ENCODE measurements around the gene BDKRB2. TPM values are rescaled to one million over a fixed set of nuclear protein-coding genes. Genes with fewer than 3 reads are reported as not detected.

Gene BDKRB2
- total RNA-seq, 1 experiment from 2014 or later: 0.21 TPM

DNA sequence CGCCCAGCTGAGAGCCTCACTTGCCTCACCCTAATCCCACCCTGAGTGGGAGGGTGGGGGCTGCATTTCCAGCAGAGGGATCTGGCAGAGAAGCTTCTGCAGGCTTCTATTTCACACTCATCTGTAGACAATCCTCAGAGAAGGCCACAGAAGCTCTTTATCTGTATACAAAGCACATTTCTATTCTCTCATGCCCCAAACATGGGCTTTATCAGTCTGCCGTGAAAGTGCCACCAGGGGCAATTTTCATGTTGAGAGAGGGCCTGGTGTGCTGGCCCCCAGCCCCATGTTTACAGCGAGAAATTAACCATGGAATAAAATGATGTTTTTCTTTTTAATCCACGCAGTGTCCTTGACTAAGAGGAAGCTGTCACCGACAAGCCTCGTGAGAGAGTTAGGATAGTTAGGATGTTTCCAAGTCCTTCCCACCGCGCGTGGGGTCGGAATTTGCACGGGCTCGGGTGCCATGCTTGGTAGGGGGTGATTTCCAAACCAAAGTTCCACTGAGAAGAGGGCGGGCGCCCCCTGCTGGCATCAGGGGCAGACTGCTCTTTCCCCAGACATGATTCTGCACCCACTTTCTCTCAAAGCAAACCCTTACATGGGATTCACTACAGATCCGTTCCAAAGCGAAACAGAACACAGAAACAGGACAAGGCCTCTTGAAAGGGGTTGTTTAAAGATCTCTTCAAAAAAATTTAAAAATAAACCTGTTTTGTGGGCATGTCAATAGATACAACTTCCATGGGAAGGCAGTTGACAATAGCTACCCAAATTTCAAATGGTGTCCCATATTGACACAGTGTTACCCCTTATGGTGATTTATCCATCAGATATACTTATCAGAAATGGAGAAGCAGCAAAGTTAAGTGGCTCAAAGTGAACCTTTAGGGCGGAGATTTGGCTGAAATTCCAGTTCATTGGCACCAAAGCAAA, 70.8 kb downstream of the BDKRB2 start:
- no TSS peak for BruUV-seq (replicated peaks)
- H3K9me3 ChIP-seq (ENCODE audit: low read depth, low read length, poor library complexity, severe bottlenecking): no peaks in the 10 kb centered on the region
- no peaks in the 10 kb centered on the region for H3K4me1 ChIP-seq (ENCODE audit: insufficient read depth, low read length, poor library complexity, severe bottlenecking)
- H3K36me3 ChIP-seq (ENCODE audit: insufficient read depth, low read length, poor library complexity, severe bottlenecking): no peaks in the 10 kb centered on the region
- intact Hi-C loops (cut with micrococcal nuclease; ENCODE audit: unreplicated experiment): loop anchor here (1.0 to 10.0 kb wide), 4 partner anchors 147 to 711 kb away; no protein-coding TSS in a partner anchor
- no peak for TF ChIP-seq EZH2 (IDR thresholded peaks at IDR 0.05; ENCODE audit: borderline replicate concordance, low read depth, low read length, poor library complexity, severe bottlenecking)
- TF ChIP-seq, protein P1, sequence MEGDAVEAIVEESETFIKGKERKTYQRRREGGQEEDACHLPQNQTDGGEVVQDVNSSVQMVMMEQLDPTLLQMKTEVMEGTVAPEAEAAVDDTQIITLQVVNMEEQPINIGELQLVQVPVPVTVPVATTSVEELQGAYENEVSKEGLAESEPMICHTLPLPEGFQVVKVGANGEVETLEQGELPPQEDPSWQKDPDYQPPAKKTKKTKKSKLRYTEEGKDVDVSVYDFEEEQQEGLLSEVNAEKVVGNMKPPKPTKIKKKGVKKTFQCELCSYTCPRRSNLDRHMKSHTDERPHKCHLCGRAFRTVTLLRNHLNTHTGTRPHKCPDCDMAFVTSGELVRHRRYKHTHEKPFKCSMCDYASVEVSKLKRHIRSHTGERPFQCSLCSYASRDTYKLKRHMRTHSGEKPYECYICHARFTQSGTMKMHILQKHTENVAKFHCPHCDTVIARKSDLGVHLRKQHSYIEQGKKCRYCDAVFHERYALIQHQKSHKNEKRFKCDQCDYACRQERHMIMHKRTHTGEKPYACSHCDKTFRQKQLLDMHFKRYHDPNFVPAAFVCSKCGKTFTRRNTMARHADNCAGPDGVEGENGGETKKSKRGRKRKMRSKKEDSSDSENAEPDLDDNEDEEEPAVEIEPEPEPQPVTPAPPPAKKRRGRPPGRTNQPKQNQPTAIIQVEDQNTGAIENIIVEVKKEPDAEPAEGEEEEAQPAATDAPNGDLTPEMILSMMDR (conservative IDR thresholded peaks at IDR 0.05; ENCODE audit: low read depth, low read length): peak; percentile 98
- DNase-seq (ENCODE audit: low spot score): peak; percentile 77
- H3K4me3 ChIP-seq (ENCODE audit: low read depth, low read length, poor library complexity, severe bottlenecking): no peak overlapping the region
- no peaks in the 10 kb centered on the region for H3K27me3 ChIP-seq (replicated peaks; ENCODE audit: insufficient read depth, low read depth, low read length, poor library complexity)
- CTCF ChIA-PET: interaction anchor here (0.5 to 2.5 kb wide), 6 partner anchors 20 to 277 kb away, joined by 3 to 16 read pairs (median 5); no protein-coding TSS in a partner anchor
- POLR2A ChIA-PET (ENCODE audit: low non-redundant PET): no interaction called here
- H3K27ac ChIP-seq (ENCODE audit: low read depth, low read length, poor library complexity, severe bottlenecking): no peak overlapping the region

DNA sequence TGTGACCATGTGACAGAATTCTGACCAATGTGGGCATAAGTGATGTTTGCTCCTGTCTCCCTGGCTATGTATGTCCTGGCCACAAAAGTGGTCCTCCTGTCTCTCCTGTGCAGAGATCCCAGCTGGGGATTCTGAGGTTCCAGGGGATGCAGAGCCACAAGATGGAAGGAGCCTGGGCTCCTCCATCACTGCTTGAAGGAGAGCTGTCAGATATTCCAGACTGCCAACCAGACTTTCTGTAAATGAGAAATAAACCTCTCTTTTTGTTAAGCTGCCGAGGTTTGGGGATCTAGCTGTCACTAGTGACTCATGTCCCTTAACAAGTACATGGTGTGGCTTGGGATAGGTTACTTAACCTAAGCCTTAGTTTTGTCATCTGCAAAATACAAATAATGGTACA, 73.3 kb downstream of the BDKRB2 start:
- no peaks in the 10 kb centered on the region for H3K4me1 ChIP-seq (ENCODE audit: insufficient read depth, low read length, poor library complexity, severe bottlenecking)
- no peak overlapping the region for H3K27ac ChIP-seq (ENCODE audit: low read depth, low read length, poor library complexity, severe bottlenecking)
- ChIA-PET CTCF (no interaction called here), POLR2A (ENCODE audit: low non-redundant PET) (no interaction called here)
- no peaks in the 10 kb centered on the region for H3K36me3 ChIP-seq (ENCODE audit: insufficient read depth, low read length, poor library complexity, severe bottlenecking)
- intact Hi-C loops (cut with micrococcal nuclease; ENCODE audit: unreplicated experiment): loop anchor here (5.0 to 10.0 kb wide), 2 partner anchors 144 to 713 kb away; no protein-coding TSS in a partner anchor
- no TSS peak for BruUV-seq (replicated peaks)
- H3K4me3 ChIP-seq (ENCODE audit: low read depth, low read length, poor library complexity, severe bottlenecking): no peak overlapping the region
- H3K27me3 ChIP-seq (replicated peaks; ENCODE audit: insufficient read depth, low read depth, low read length, poor library complexity): no peaks in the 10 kb centered on the region
- TF ChIP-seq, protein P1 (conservative IDR thresholded peaks at IDR 0.05; ENCODE audit: low read depth, low read length): no peak
- TF ChIP-seq EZH2 (IDR thresholded peaks at IDR 0.05; ENCODE audit: borderline replicate concordance, low read depth, low read length, poor library complexity, severe bottlenecking): no peak
- DNase-seq (ENCODE audit: low spot score): no peak
- no peaks in the 10 kb centered on the region for H3K9me3 ChIP-seq (ENCODE audit: low read depth, low read length, poor library complexity, severe bottlenecking)

DNA sequence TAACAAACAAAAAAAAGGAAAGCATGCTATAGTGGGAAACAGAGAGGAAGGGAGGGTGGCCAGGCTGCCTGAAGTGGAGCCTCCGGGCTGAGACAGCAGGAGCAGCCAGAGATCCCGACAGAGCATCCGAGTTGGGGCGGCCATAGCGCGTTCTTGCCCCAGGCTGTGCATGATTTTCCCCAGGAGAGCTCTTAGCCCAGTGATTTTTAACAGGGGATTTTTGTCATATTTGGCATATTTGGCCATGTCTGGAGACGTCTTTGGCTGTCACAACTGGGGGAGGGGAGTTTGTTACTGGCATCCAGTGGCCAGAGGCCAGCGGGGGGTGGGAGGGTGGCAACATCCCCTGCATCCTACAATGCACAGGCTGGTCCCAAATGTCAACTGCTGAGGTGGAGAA, 74.9 kb downstream of the BDKRB2 start:
- CTCF ChIA-PET: no interaction called here
- intact Hi-C loops (cut with micrococcal nuclease; ENCODE audit: unreplicated experiment): loop anchor here (5.0 to 10.0 kb wide), 2 partner anchors 143 to 715 kb away; no protein-coding TSS in a partner anchor
- Histone ChIP-seq H3K27ac (ENCODE audit: low read depth, low read length, poor library complexity, severe bottlenecking) (no peak overlapping the region), H3K36me3 (ENCODE audit: insufficient read depth, low read length, poor library complexity, severe bottlenecking) (no peaks in the 10 kb centered on the region), H3K4me3 (ENCODE audit: low read depth, low read length, poor library complexity, severe bottlenecking) (no peak overlapping the region), H3K9me3 (ENCODE audit: low read depth, low read length, poor library complexity, severe bottlenecking) (no peaks in the 10 kb centered on the region), H3K27me3 (replicated peaks; ENCODE audit: insufficient read depth, low read depth, low read length, poor library complexity) (no peaks in the 10 kb centered on the region), H3K4me1 (ENCODE audit: insufficient read depth, low read length, poor library complexity, severe bottlenecking) (no peaks in the 10 kb centered on the region)
- DNase-seq (ENCODE audit: low spot score): no peak
- POLR2A ChIA-PET (ENCODE audit: low non-redundant PET): interaction anchor here (0.6 kb wide), 1 partner anchor 125 kb away, joined by 3 read pairs; no protein-coding TSS in a partner anchor
- no TSS peak for BruUV-seq (replicated peaks)
- TF ChIP-seq, protein P1 (conservative IDR thresholded peaks at IDR 0.05; ENCODE audit: low read depth, low read length): no peak
- TF ChIP-seq EZH2 (IDR thresholded peaks at IDR 0.05; ENCODE audit: borderline replicate concordance, low read depth, low read length, poor library complexity, severe bottlenecking): no peak

All from A673 (cell line).